Adrenal gland (tissue), 5 donors: ENCODE results near the gene TECPR1.

Experiments
- POLR2A ChIP-seq, 2 donors: fragments of 450-650 bp; IDR thresholded peaks; one replicate each; pipeline ENCODE4 v1.6.1; 2017; ENCODE audit warnings: antibody characterized with exemption in 2 of 2, mild to moderate bottlenecking in 2 of 2, moderate library complexity in 1 of 2
- TF ChIP-seq, protein P1 (sequence below), 6 experiments: fragments of 450-650 bp in 4 of 6; fragments of 200-600 bp in 2 of 6; sonication (generic) in 1 of 6; IDR thresholded peaks; 1 replicate in 5 of 6; 2 replicates in 1 of 6; pipeline versions ENCODE4 v1.5.1 to v1.8.0; 2016 to 2021; ENCODE audit warnings: antibody characterized with exemption in 6 of 6, mild to moderate bottlenecking in 2 of 6, moderate library complexity in 1 of 6
- donor health status: DM: no; HTN: no; CAD: no.

GRCh38 chr7:98203964-98204605 is 47.9 kb downstream of the TECPR1 start:
- TF ChIP-seq, protein P1, sequence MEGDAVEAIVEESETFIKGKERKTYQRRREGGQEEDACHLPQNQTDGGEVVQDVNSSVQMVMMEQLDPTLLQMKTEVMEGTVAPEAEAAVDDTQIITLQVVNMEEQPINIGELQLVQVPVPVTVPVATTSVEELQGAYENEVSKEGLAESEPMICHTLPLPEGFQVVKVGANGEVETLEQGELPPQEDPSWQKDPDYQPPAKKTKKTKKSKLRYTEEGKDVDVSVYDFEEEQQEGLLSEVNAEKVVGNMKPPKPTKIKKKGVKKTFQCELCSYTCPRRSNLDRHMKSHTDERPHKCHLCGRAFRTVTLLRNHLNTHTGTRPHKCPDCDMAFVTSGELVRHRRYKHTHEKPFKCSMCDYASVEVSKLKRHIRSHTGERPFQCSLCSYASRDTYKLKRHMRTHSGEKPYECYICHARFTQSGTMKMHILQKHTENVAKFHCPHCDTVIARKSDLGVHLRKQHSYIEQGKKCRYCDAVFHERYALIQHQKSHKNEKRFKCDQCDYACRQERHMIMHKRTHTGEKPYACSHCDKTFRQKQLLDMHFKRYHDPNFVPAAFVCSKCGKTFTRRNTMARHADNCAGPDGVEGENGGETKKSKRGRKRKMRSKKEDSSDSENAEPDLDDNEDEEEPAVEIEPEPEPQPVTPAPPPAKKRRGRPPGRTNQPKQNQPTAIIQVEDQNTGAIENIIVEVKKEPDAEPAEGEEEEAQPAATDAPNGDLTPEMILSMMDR (IDR thresholded peaks at IDR 0.05), result no peak
- TF ChIP-seq POLR2A (IDR thresholded peaks at IDR 0.05), result no peak
